ENCODE measurements around the gene OR2Y1. TPM values are rescaled to one million over a fixed set of nuclear protein-coding genes. Genes with fewer than 3 reads are reported as not detected.
"Not testable (repeated sequence)": the region's sequence is repeated elsewhere in the genome, so short reads cannot be mapped to it uniquely, and the experiment has no call there.

The OR2Y1 gene, protein sequence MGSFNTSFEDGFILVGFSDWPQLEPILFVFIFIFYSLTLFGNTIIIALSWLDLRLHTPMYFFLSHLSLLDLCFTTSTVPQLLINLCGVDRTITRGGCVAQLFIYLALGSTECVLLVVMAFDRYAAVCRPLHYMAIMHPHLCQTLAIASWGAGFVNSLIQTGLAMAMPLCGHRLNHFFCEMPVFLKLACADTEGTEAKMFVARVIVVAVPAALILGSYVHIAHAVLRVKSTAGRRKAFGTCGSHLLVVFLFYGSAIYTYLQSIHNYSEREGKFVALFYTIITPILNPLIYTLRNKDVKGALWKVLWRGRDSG
- not detected for total RNA-seq

DNA sequence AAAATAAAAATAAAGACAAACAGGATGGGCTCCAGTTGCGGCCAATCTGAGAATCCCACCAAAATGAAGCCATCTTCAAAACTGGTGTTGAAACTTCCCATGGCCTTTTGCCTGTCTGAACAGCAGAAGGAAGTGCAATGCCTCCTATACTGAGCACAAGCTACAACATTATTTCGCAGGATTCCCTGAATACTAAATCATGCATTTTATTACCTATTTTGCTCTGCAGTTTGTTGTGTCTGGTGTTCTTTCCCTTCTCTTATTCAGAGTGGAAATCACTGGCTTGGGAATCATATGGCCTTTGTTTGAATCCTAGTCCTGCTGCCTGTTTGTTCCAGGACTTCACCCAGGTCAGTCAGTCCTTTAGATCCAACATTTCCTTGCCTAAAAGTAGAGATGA lies at the start of gene OR2Y1:
OR2Y1 (minus strand) TSS at position 101 of the 400 bp plus-strand sequence; CDS start at position 101, 0 bp downstream.
- H3K4me3 Mint-ChIP-seq = no peak within 1 kb of the TSS
- no peaks in the 10 kb centered on the region for H3K36me3 Mint-ChIP-seq (ENCODE audit: low read depth)
- no peaks in the 10 kb centered on the region for H3K9me3 Mint-ChIP-seq
- no peaks in the 10 kb centered on the region for H3K4me1 Mint-ChIP-seq
- H3K27ac Mint-ChIP-seq = no peak within 1 kb of the TSS
- DNase-seq = no peak
- peaks cover 10% of the 10 kb centered on the region for H3K27me3 Mint-ChIP-seq
- POLR2A ChIA-PET = no interaction called here
- CTCF ChIA-PET = no interaction called here

DNA sequence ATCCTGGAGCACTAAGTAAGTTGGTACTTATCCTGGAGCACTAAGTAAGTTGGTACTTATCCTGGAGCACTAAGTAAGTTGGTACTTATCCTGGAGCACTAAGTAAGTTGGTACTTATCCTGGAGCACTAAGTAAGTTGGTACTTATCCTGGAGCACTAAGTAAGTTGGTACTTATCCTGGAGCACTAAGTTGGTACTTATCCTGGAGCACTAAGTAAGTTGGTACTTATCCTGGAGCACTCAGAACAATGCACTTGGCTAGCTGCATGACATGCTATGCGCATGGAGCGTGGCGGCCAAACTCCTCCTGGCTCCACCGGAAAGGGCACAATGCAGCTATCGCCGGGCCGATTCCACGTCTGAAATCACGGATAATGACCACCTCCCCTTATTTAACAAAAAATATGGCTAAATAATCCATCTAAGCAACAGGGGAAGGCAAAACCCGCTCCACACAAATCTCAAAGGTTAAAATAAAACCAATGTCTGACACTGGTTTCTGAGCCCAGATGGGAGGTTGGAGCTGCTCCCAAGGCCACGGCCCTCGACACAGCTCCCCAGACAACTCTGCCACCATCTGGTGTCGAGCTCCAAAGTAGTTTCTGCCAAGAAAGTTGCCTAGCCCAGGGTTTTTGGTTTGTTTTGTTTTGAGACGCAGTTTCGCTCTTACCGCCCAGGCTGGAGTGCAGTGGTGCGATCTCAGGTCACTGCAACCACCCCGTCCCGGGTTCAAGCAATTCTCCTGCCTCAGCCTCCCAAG lies 49.0 kb upstream of the OR2Y1 start:
- DNase-seq, H3K4me3 Mint-ChIP-seq, H3K9me3 Mint-ChIP-seq, H3K27me3 Mint-ChIP-seq, POLR2A ChIA-PET, H3K27ac Mint-ChIP-seq: not testable (repeated sequence)
- Mint-ChIP-seq H3K36me3 (ENCODE audit: low read depth) (peaks cover 50% of the 10 kb centered on the region), H3K4me1 (peaks cover 12% of the 10 kb centered on the region)
- CTCF ChIA-PET = interaction anchor here (1.3 to 2.1 kb wide), 2 partner anchors 27 to 42 kb away, joined by 3 to 5 read pairs; no protein-coding TSS in a partner anchor

DNA sequence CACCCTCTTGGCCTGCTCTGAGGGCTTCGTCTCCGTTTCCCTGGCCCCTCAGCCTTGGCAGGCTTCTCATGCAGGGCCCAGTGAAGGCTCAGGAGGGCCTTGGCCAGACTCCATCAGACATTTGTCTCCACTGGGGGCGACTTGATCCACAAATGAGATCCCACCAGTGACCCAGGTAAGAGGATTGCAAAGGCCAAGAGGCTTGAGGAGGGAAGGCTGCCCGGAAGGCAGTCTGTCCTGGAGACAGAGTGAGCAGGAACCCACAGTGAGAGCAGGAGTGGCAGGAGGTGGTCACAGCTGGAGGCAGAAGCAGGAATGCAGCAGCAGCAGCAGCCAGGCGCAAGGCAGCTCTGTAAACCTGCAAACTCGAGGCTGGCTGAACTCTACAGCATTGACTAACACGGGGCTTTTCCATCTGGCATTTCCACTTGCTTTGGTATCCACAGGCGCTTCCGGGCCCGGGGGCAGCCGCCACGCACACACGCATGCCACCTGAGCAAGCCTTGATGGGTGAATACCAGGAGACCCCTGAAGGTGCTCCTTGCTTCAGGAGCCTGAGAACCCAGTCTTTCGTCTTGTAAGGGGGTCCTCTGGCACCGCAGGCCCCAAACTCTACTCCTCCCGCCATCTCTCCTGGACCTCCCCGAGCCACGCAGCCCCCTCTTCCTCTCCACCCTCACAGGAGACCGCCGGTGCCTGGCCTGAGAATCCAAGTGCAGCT lies 48.0 kb upstream of the OR2Y1 start:
- Mint-ChIP-seq H3K4me3 (no peak overlapping the region), H3K4me1 (peaks cover 6% of the 10 kb centered on the region), H3K27ac (no peak overlapping the region), H3K27me3 (no peaks in the 10 kb centered on the region), H3K36me3 (ENCODE audit: low read depth) (peaks cover 40% of the 10 kb centered on the region), H3K9me3 (no peaks in the 10 kb centered on the region)
- ChIA-PET POLR2A (no interaction called here), CTCF (interaction anchor here (1.9 kb wide), 1 partner anchor 72 kb away, joined by 5 read pairs; no protein-coding TSS in a partner anchor)
- DNase-seq = no peak

DNA sequence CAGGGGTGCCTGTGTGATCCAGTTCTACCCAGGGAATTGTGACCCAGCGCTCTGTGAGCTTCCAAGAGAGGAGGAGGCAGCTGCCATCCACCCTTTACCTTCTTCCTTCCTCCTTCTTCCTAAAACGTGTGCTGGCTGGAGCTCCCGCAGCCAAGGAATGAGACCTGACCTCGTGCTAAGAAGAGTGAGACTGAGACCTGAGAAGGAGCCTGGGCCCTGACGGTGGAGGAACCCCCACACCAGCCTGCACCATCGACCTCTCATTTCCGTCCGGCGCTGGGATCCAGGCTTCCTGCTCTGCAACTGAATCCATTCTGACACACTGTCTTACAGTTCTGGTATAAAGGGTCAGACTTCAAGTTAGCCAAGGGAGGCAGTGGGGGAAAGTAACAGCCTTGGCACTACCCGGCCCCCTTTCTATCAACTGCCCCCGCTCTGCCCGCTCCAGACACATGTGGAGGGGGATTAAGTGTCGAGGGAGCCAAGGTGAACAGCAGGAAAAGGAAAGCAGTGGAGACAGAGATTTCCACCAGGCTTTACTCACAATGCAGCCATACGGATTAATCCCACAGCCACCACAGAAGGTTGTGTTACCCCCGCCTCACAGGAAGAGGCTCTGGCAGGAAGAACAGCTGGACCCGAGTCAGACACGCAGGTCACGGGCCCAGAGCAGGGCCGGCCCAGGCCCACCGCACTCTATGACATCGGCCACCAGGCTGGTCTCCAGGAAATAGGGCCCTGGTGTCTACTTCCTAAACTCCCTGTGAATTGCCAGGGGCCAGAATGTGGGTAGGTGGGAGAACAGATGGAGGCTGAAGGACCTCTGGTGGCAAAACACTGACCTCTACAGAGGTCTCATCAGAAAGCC lies 46.9 kb upstream of the OR2Y1 start:
- Mint-ChIP-seq H3K4me1 (peaks cover 5% of the 10 kb centered on the region), H3K27me3 (no peaks in the 10 kb centered on the region), H3K27ac (no peak overlapping the region), H3K4me3 (no peak overlapping the region), H3K36me3 (ENCODE audit: low read depth) (peaks cover 33% of the 10 kb centered on the region), H3K9me3 (no peaks in the 10 kb centered on the region)
- no peak for DNase-seq
- ChIA-PET POLR2A (interaction anchor here (1.2 to 2.2 kb wide), 2 partner anchors 8 to 16 kb away, joined by 3 to 8 read pairs; partner anchors contain the start of gene MGAT1), CTCF (interaction anchor here (0.8 to 1.9 kb wide), 2 partner anchors 73 to 87 kb away, joined by 3 to 5 read pairs; no protein-coding TSS in a partner anchor)

DNA sequence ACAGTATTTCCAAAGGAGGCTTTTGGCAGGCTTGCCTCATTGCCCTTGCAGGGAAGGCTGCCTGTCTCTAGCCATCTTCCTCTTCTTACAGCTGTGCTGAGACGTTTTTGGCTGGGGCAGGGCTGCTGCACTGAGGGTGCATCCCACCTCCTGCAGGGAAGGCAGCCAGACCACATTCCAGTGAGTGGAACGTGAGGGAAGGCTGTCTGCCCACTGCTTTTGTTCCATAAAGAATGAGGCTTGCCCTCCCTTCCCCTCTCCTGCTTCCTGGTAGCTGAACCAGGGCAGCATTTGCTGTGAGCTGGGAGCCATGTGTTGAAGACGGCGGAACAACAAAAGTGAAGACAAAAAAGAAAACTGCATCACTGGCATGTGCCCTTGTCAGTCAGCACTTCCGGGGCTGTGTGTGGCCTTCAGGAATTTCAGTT lies 46.0 kb upstream of the OR2Y1 start:
- H3K9me3 Mint-ChIP-seq = no peaks in the 10 kb centered on the region
- H3K4me3 Mint-ChIP-seq = no peak overlapping the region
- H3K4me1 Mint-ChIP-seq = peaks cover 1% of the 10 kb centered on the region
- ChIA-PET CTCF (interaction anchor here (0.8 to 1.9 kb wide), 2 partner anchors 74 to 87 kb away, joined by 3 to 5 read pairs; no protein-coding TSS in a partner anchor), POLR2A (interaction anchor here (1.2 to 2.2 kb wide), 2 partner anchors 9 to 16 kb away, joined by 3 to 8 read pairs; partner anchors contain the start of gene MGAT1)
- no peak for DNase-seq
- no peak overlapping the region for H3K27ac Mint-ChIP-seq
- peaks cover 23% of the 10 kb centered on the region for H3K36me3 Mint-ChIP-seq (ENCODE audit: low read depth)
- H3K27me3 Mint-ChIP-seq = no peaks in the 10 kb centered on the region

DNA sequence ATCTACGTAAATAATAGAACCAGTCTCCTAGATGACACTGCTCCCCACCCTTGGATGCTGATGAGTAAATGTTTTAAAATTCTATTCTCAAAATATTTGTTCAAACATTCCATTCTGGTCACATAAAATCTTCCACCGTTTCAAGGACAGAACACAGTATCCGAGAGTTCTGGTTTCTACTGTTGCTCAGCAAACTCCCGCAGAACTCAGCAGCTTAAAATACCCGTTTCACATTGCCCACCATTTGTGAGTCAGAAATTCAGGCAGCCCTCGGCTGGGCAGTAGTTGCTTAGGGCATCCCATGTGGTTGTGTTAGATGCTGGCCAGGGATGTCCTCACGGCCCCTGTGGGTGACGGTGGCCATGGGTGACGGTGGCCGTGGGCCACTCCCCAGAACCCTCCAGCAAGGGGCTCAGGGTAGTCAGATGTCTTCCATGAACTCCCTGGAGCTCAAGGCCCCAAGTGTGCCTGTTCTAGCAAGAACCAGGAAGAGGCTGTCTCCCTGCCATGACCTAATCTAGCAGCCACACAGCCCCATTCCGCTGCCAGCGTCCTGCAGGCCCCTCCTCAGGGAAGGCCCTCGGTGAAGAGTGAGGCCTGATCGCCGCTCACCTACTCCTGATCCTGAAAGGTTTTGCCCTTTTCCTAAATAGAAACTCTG lies 45.4 kb upstream of the OR2Y1 start:
- Mint-ChIP-seq H3K4me3 (no peak overlapping the region), H3K9me3 (no peaks in the 10 kb centered on the region), H3K4me1 (peaks cover 1% of the 10 kb centered on the region), H3K36me3 (ENCODE audit: low read depth) (peaks cover 18% of the 10 kb centered on the region), H3K27me3 (no peaks in the 10 kb centered on the region), H3K27ac (no peak overlapping the region)
- ChIA-PET POLR2A (interaction anchor here (1.5 to 2.2 kb wide), 2 partner anchors 17 to 25 kb away, joined by 8 read pairs; partner anchors contain the start of gene MGAT1), CTCF (interaction anchor here (0.8 to 1.6 kb wide), 10 partner anchors 18 to 264 kb away, joined by 3 to 7 read pairs (median 4); no protein-coding TSS in a partner anchor)
- DNase-seq = no peak

DNA sequence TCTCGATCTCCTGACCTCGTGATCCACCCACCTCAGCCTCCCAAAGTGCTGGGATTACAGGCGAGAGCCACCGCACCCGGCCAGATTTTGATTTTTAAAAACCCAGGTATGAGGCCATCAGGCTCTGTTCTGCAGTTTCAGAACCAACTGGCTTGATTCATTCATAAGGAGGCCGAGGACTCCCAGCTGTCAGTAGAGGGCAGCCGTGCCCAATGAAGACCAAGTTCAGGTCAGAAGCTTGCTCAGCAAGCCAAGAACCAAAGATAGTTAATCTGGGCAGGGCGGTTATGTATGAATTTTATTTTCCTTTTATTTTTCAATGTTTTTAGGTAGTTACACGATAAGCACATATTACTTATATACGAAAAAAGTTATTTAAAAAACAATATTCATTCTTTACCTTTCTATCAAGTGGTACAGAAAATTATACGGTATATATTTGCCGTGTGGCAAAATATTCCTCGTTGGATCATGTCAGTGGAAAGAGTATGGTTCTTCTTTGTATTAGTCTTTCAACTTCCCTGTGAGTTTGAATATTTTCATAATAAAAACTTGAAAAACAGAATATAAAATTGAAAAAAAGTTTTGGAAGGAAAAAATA lies 44.7 kb upstream of the OR2Y1 start:
- Mint-ChIP-seq H3K9me3 (no peaks in the 10 kb centered on the region), H3K27me3 (no peaks in the 10 kb centered on the region), H3K4me3 (no peak overlapping the region), H3K36me3 (ENCODE audit: low read depth) (peaks cover 11% of the 10 kb centered on the region), H3K27ac (no peak overlapping the region), H3K4me1 (peaks cover 1% of the 10 kb centered on the region)
- DNase-seq = peak; percentile 76
- POLR2A ChIA-PET = interaction anchor here (1.5 to 2.2 kb wide), 2 partner anchors 18 to 25 kb away, joined by 8 read pairs; partner anchors contain the start of gene MGAT1
- CTCF ChIA-PET = interaction anchor here (0.8 to 1.6 kb wide), 11 partner anchors 17 to 264 kb away, joined by 3 to 7 read pairs (median 3); no protein-coding TSS in a partner anchor

DNA sequence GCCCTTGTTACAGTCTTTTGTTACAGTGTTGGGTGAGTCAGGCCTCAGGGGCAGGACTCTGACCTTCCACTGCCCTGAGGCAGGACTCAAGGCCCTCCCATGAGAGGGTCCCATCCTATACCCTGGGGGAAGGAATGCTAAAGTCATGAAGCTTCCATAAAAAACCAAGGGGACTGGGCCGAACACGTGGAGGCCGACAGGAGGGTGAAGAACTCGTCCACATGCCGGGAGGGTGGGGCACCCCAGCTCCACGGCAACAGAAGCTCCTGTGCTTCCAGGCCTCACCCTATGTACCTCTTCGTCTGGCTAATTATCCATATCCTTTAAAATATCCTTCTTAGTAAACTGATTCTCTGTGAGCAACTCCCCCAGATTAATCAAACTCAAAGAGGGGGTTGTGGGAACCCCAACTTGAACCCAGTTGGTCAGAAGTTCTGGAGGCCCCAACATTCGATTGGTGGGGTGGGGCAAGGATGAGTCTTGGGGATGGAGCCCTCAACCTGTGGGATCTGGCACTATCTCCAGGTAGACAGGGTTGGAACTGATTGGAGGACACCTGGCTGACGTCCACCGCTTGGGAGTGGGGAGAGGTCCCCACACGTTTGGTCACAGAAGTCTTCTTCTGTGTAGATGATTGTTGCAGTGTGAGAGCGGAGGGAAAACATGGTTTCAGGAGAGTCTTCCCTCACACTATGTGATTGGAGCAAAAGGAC lies 43.6 kb upstream of the OR2Y1 start:
- H3K4me3 Mint-ChIP-seq = no peak overlapping the region
- peaks cover 5% of the 10 kb centered on the region for H3K36me3 Mint-ChIP-seq (ENCODE audit: low read depth)
- H3K27me3 Mint-ChIP-seq = no peaks in the 10 kb centered on the region
- peaks cover 1% of the 10 kb centered on the region for H3K4me1 Mint-ChIP-seq
- ChIA-PET POLR2A (no interaction called here), CTCF (interaction anchor here (0.7 to 1.6 kb wide), 5 partner anchors 16 to 377 kb away, joined by 3 to 4 read pairs (median 3); no protein-coding TSS in a partner anchor)
- no peak overlapping the region for H3K27ac Mint-ChIP-seq
- DNase-seq = no peak
- no peaks in the 10 kb centered on the region for H3K9me3 Mint-ChIP-seq

DNA sequence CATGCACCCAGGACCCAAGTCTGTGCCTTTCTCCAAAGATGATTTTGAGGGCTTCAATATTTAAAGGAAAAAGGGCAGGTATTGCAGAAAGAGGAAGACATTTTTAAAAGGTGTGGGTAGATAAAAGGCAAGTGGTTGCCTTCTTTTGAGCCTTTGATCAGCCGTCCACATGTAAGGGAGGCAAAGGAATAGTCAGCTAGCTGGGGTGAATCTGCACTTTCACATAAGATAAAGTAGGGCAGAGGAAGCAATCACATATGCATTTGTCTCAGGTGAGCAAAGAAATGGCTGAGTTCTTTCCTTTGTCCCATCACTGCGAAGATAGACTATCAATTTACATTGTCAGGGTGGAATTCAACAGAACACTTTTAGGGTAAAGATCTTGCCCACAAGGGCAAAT lies 42.9 kb upstream of the OR2Y1 start:
- Mint-ChIP-seq H3K27me3 (no peaks in the 10 kb centered on the region), H3K27ac (no peak overlapping the region), H3K9me3 (no peaks in the 10 kb centered on the region), H3K4me3 (no peak overlapping the region), H3K36me3 (ENCODE audit: low read depth) (peaks cover 2% of the 10 kb centered on the region), H3K4me1 (peaks cover 1% of the 10 kb centered on the region)
- ChIA-PET CTCF (interaction anchor here (0.7 kb wide), 1 partner anchor 377 kb away, joined by 3 read pairs; no protein-coding TSS in a partner anchor), POLR2A (interaction anchor here (0.9 to 1.0 kb wide), 2 partner anchors 21 to 48 kb away, joined by 3 to 5 read pairs; no protein-coding TSS in a partner anchor)
- no peak for DNase-seq

DNA sequence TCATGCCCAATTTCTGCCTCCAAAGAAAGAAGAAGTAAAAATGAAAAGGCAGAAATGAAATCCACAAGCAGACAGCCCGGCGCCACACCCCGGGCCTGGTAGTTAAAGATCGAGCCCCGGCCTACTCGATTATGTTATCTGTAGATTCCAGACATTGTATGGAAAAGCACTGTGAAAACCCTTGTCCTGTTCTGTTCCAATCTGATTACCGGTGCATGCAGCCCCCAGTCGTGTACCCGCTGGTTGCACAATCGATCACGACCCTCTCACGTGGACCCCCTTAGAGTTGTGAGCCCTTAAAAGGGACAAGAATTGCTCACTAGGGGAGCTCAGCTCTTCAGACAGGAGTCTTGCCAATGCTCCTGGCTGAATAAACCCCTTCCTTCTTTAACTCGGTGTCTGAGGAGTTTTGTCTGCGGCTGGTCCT lies 42.1 kb upstream of the OR2Y1 start:
- CTCF ChIA-PET; H3K9me3 Mint-ChIP-seq; H3K36me3 Mint-ChIP-seq (ENCODE audit: low read depth); H3K27me3 Mint-ChIP-seq; H3K27ac Mint-ChIP-seq; DNase-seq; H3K4me3 Mint-ChIP-seq; H3K4me1 Mint-ChIP-seq: not testable (repeated sequence)
- POLR2A ChIA-PET = interaction anchor here (0.9 to 1.0 kb wide), 2 partner anchors 22 to 49 kb away, joined by 3 to 5 read pairs; no protein-coding TSS in a partner anchor

Data from activated CD4-positive, alpha-beta memory T cell treated with anti-CD3 and anti-CD28 coated beads, Interleukin-2, amount 10 ng/mL, durations not matched to agents 7 days and 5 days (primary cell).